Right lung (tissue), 5 donors: ENCODE results near the gene TMEM63A. TPM values are rescaled to one million over a fixed set of nuclear protein-coding genes. Genes with fewer than 3 reads are reported as not detected.
"Not testable (repeated sequence)": the region's sequence is repeated elsewhere in the genome, so short reads cannot be mapped to it uniquely, and the experiment has no call there.

Experiments used
- DNase-seq, 2 donors: peaks; one replicate each; pipeline ENCODE4 v3.0.0-alpha.2; 2013
- polyA plus RNA-seq, 5 donors: library from polyadenylated mRNA; unstranded; fragments of 120-200 nt; gene quantifications; one replicate each; pipeline versions ENCODE4 v1.2.1 to v1.2.3, GENCODE V29; 2013; ENCODE audit warnings: inconsistent platforms in 1 of 5, low replicate concordance in 1 of 5; ENCODE audit not compliant: insufficient read length in 5 of 5, insufficient read depth in 1 of 5

The TMEM63A gene
- polyA plus RNA-seq, 5 donors, result 103 to 163 (median 110) TPM

- DNase-seq, result not testable (repeated sequence)
Observed at GRCh38 chr1:225887554-225888288, 5.5 kb upstream of the TMEM63A start.

GRCh38 chr1:225887030-225887314, 4.8 kb upstream of the TMEM63A start:
- DNase-seq, result no peak

- no peak for DNase-seq
Observed at GRCh38 chr1:225886159-225887029, 4.2 kb upstream of the TMEM63A start.

GRCh38 chr1:225885336-225885735, 3.2 kb upstream of the TMEM63A start:
- no peak for DNase-seq

- DNase-seq, result no peak
Observed at GRCh38 chr1:225883616-225884265, 1.6 kb upstream of the TMEM63A start.

- peak in 1 of 2 donors; percentile 42 for DNase-seq
Observed at GRCh38 chr1:225882694-225883615, 775 bp upstream of the TMEM63A start.

GRCh38 chr1:225881081-225881958, 860 bp downstream of the TMEM63A start:
- peak in 1 of 2 donors; percentile 47 for DNase-seq

- no peak for DNase-seq
Observed at GRCh38 chr1:225880636-225881035, 1.5 kb downstream of the TMEM63A start.

- DNase-seq, result no peak
Observed at GRCh38 chr1:225880222-225880588, 2.0 kb downstream of the TMEM63A start.

- no peak for DNase-seq
Observed at GRCh38 chr1:225879521-225880221, 2.5 kb downstream of the TMEM63A start.

GRCh38 chr1:225878282-225878681, 3.9 kb downstream of the TMEM63A start:
- DNase-seq, result no peak

GRCh38 chr1:225877580-225877979, 4.6 kb downstream of the TMEM63A start:
- DNase-seq, result peak in 1 of 2 donors; percentile 60

GRCh38 chr1:225876900-225877510, 5.2 kb downstream of the TMEM63A start:
- no peak for DNase-seq

GRCh38 chr1:225875044-225875815, 7.0 kb downstream of the TMEM63A start:
- DNase-seq, result no peak

GRCh38 chr1:225874431-225874830, 7.7 kb downstream of the TMEM63A start:
- DNase-seq, result no peak

- no peak for DNase-seq
Observed at GRCh38 chr1:225873281-225873850, 8.8 kb downstream of the TMEM63A start.

GRCh38 chr1:225872075-225872430, 10.1 kb downstream of the TMEM63A start:
- no peak for DNase-seq

GRCh38 chr1:225871359-225872074, 10.7 kb downstream of the TMEM63A start:
- DNase-seq, result no peak
